Vagina (tissue), 2 donors: ENCODE results near the gene UTP25.

Experiments used
- CTCF ChIP-seq, 3 experiments: fragments of 450-650 bp in 2 of 3; fragments of 200-600 bp in 1 of 3; sonication (generic) in 1 of 3; IDR thresholded peaks; one replicate each; pipeline ENCODE4 v1.5.1; 2017 to 2019; ENCODE audit warnings: antibody characterized with exemption in 3 of 3, mild to moderate bottlenecking in 2 of 3, moderate library complexity in 2 of 3
- POLR2A ChIP-seq, 2 donors: fragments of 450-650 bp; IDR thresholded peaks; one replicate each; pipeline ENCODE4 v1.6.1; 2017; ENCODE audit warnings: antibody characterized with exemption in 2 of 2, mild to moderate bottlenecking in 2 of 2, moderate library complexity in 2 of 2

GRCh38 chr1:209791920-209792319, 35.9 kb upstream of the UTP25 start:
- TF ChIP-seq CTCF (IDR thresholded peaks at IDR 0.05) (no peak), POLR2A (IDR thresholded peaks at IDR 0.05) (no peak)
